HEK293 (cell line): ENCODE results near the gene ZNF771.

Experiments used
- CTCF ChIA-PET: fragments of 350-600 bp; formaldehyde crosslinking; extraction: SDS; loops from one replicate; lab custom pipeline; 2021; ENCODE audit warnings: antibody characterized with exemption; lab: Yijun Ruan, JAX
- POLR2A ChIA-PET: fragments of 300-600 bp; formaldehyde crosslinking; extraction: SDS; loops from one replicate; lab custom pipeline; 2020; ENCODE audit warnings: antibody characterized with exemption, inconsistent platforms; lab: Yijun Ruan, JAX
- H3K27ac ChIP-seq: fragments of 200-500 bp; sonication (Bioruptor generic); 2 replicates; pipeline ENCODE4 v1.5.1; 2014; ENCODE audit warnings: low read depth, low read length, control low read depth, inconsistent platforms; ENCODE audit errors: extremely low read depth
- H3K36me3 ChIP-seq, 2 experiments: fragments of 200-500 bp in 1 of 2; sonication (Bioruptor generic) in 1 of 2; 1 replicate in 1 of 2; 2 replicates in 1 of 2; pipeline ENCODE4 v1.5.1; 2014 to 2017; ENCODE audit warnings: inconsistent platforms in 2 of 2, low read length in 2 of 2; ENCODE audit not compliant: control insufficient read depth in 2 of 2, insufficient read depth in 1 of 2
- H3K4me1 ChIP-seq: fragments of 200-500 bp; sonication (Bioruptor generic); 2 replicates; pipeline ENCODE4 v1.5.1; 2014; ENCODE audit warnings: mild to moderate bottlenecking, low read length, inconsistent platforms; ENCODE audit not compliant: control insufficient read depth, insufficient read depth
- H3K4me3 ChIP-seq: 2 replicates; pipeline ENCODE4 v1.5.1; 2011; ENCODE audit warnings: low read depth, mild to moderate bottlenecking, control low read depth, low read length, moderate library complexity
- H3K9me3 ChIP-seq: fragments of 200-500 bp; sonication (Bioruptor generic); 2 replicates; pipeline ENCODE4 v1.5.1; 2014; ENCODE audit warnings: low read depth, low read length, inconsistent platforms; ENCODE audit not compliant: control insufficient read depth, insufficient read depth
- HOXC10 ChIP-seq: sonication (generic); formaldehyde crosslinking; IDR thresholded peaks from 2 replicates; pipeline ENCODE4 v1.8.1; 2023; ENCODE audit warnings: mild to moderate bottlenecking, missing genetic modification reagents
- KLF1 ChIP-seq: fragments of 450-650 bp; formaldehyde crosslinking; IDR thresholded peaks from 2 replicates; pipeline ENCODE4 v1.5.1; 2016; ENCODE audit warnings: missing biosample characterization, missing genetic modification characterization
- PRDM1 ChIP-seq: fragments of 450-650 bp; formaldehyde crosslinking; IDR thresholded peaks from 2 replicates; pipeline ENCODE4; 2016; ENCODE audit warnings: missing biosample characterization, missing genetic modification characterization
- ZFHX2 ChIP-seq: fragments of 450-650 bp; formaldehyde crosslinking; conservative IDR thresholded peaks from 2 replicates; pipeline ENCODE4 v1.5.1; 2016; ENCODE audit warnings: missing biosample characterization, missing genetic modification characterization
- ZFP41 ChIP-seq: fragments of 450-650 bp; formaldehyde crosslinking; IDR thresholded peaks from 2 replicates; pipeline ENCODE4 v1.5.1; 2016; ENCODE audit warnings: missing biosample characterization, missing genetic modification characterization, borderline replicate concordance
- ZNF292 ChIP-seq: fragments of 450-650 bp; formaldehyde crosslinking; IDR thresholded peaks from 2 replicates; pipeline ENCODE4 v1.5.1; 2016; ENCODE audit warnings: low read depth, missing biosample characterization, missing genetic modification characterization, borderline replicate concordance
- ZNF311 ChIP-seq: fragments of 450-650 bp; formaldehyde crosslinking; IDR thresholded peaks from 2 replicates; pipeline ENCODE4 v1.5.1; 2017; ENCODE audit warnings: missing biosample characterization, missing genetic modification characterization, borderline replicate concordance
- ZNF37A ChIP-seq: fragments of 450-650 bp; IDR thresholded peaks from 2 replicates; pipeline ENCODE4 v1.5.1; 2018; ENCODE audit warnings: missing biosample characterization, missing genetic modification characterization
- ZNF501 ChIP-seq: fragments of 450-650 bp; formaldehyde crosslinking; IDR thresholded peaks from 2 replicates; pipeline ENCODE4 v1.5.1; 2016; ENCODE audit warnings: missing biosample characterization, missing genetic modification characterization
- ZNF544 ChIP-seq: fragments of 450-650 bp; formaldehyde crosslinking; IDR thresholded peaks from 2 replicates; pipeline ENCODE4 v1.5.0; 2017; ENCODE audit warnings: missing biosample characterization, missing genetic modification characterization
- ZNF555 ChIP-seq: fragments of 450-650 bp; formaldehyde crosslinking; conservative IDR thresholded peaks from 2 replicates; pipeline ENCODE4 v1.5.1; 2017; ENCODE audit warnings: missing biosample characterization, mild to moderate bottlenecking, missing genetic modification characterization, inconsistent platforms
- ZNF610 ChIP-seq: fragments of 450-650 bp; formaldehyde crosslinking; IDR thresholded peaks from 2 replicates; pipeline ENCODE4 v1.5.1; 2016; ENCODE audit warnings: missing biosample characterization, missing genetic modification characterization, borderline replicate concordance
- ZNF624 ChIP-seq: fragments of 450-650 bp; formaldehyde crosslinking; IDR thresholded peaks from 2 replicates; pipeline ENCODE4 v1.5.1; 2017; ENCODE audit warnings: missing biosample characterization, missing genetic modification characterization
- ZNF664 ChIP-seq: fragments of 450-650 bp; formaldehyde crosslinking; IDR thresholded peaks from 2 replicates; pipeline ENCODE4 v1.5.1; 2016; ENCODE audit warnings: missing biosample characterization, missing genetic modification characterization
- ZNF785 ChIP-seq: fragments of 450-650 bp; formaldehyde crosslinking; IDR thresholded peaks from 2 replicates; pipeline ENCODE4 v1.5.1; 2016; ENCODE audit warnings: missing biosample characterization, missing genetic modification characterization
- ZSCAN30 ChIP-seq: fragments of 450-650 bp; IDR thresholded peaks from 2 replicates; pipeline ENCODE4 v1.5.1; 2018; ENCODE audit warnings: missing biosample characterization, mild to moderate bottlenecking, missing genetic modification characterization, moderate library complexity
- ZXDB ChIP-seq: fragments of 450-650 bp; formaldehyde crosslinking; IDR thresholded peaks from 2 replicates; pipeline ENCODE4 v1.5.1; 2016; ENCODE audit warnings: missing biosample characterization, missing genetic modification characterization
- TF ChIP-seq, protein P1 (sequence below): fragments of 450-650 bp; IDR thresholded peaks from 2 replicates; pipeline ENCODE4 v1.5.1; 2018; ENCODE audit warnings: missing biosample characterization, missing genetic modification characterization
- TF ChIP-seq, protein P2 (sequence below): fragments of 450-650 bp; formaldehyde crosslinking; IDR thresholded peaks from 2 replicates; pipeline ENCODE4 v1.5.1; 2016; ENCODE audit warnings: missing biosample characterization, missing genetic modification characterization
- TF ChIP-seq, protein P3 (sequence below): fragments of 450-650 bp; formaldehyde crosslinking; IDR thresholded peaks from 2 replicates; pipeline ENCODE4 v1.5.0; 2017; ENCODE audit warnings: missing biosample characterization, missing genetic modification characterization, borderline replicate concordance
- TF ChIP-seq, protein P4 (sequence below): fragments of 450-650 bp; formaldehyde crosslinking; IDR thresholded peaks from 2 replicates; pipeline ENCODE4 v1.5.1; 2016; ENCODE audit warnings: missing biosample characterization, missing genetic modification characterization

The ZNF771 gene

DNA sequence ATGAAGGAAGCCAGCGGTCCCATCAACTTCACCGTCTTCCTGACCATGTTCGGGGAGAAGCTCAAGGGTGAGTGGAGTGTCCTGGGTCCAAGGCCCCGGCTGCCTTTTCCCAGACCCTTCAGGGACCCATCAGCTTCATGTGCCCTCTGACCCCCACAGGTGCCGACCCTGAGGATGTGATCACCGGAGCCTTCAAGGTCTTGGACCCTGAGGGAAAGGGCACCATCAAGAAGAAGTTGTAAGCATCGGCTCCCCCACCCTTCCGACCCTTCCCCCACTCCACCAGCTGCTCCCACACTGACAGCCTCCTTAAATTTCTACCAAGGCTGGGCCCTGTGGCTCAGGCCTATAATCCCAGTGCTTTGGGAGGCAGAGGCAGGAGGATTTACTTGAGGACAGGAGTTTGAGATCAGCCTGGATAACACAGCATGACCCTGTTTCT is 30.9 kb upstream of the ZNF771 start:
- ChIA-PET POLR2A (interaction anchor here (1.0 to 3.2 kb wide), 2 partner anchors 19 to 33 kb away, joined by 3 to 19 read pairs; partner anchors contain the start of gene ZNF48), CTCF (interaction anchor here (0.6 kb wide), 1 partner anchor 36 kb away, joined by 3 read pairs; no protein-coding TSS in a partner anchor)
- H3K9me3 ChIP-seq: no peaks in the 10 kb centered on the region
- H3K4me3 ChIP-seq: no peak overlapping the region
- peaks cover 0 to 8% of the 10 kb centered on the region in 2 experiments; a peak in 1 of 3 replicates for H3K36me3 ChIP-seq
- H3K27ac ChIP-seq: peak overlapping the region; percentile 28
- H3K4me1 ChIP-seq: peaks cover 5% of the 10 kb centered on the region
- TF ChIP-seq ZNF664 (tag by site-specific recombination) (no peak), PRDM1 (tag by site-specific recombination) (no peak), ZNF544 (tag by site-specific recombination) (no peak), ZNF785 (tag by site-specific recombination) (no peak), ZFHX2 (no peak), ZNF37A (tag by site-specific recombination) (no peak), ZFP41 (tag by site-specific recombination) (no peak), ZNF624 (tag by site-specific recombination) (no peak)
- TF ChIP-seq, protein P1, sequence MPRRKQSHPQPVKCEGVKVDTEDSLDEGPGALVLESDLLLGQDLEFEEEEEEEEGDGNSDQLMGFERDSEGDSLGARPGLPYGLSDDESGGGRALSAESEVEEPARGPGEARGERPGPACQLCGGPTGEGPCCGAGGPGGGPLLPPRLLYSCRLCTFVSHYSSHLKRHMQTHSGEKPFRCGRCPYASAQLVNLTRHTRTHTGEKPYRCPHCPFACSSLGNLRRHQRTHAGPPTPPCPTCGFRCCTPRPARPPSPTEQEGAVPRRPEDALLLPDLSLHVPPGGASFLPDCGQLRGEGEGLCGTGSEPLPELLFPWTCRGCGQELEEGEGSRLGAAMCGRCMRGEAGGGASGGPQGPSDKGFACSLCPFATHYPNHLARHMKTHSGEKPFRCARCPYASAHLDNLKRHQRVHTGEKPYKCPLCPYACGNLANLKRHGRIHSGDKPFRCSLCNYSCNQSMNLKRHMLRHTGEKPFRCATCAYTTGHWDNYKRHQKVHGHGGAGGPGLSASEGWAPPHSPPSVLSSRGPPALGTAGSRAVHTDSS (tag by site-specific recombination): no peak
- TF ChIP-seq, protein P2, sequence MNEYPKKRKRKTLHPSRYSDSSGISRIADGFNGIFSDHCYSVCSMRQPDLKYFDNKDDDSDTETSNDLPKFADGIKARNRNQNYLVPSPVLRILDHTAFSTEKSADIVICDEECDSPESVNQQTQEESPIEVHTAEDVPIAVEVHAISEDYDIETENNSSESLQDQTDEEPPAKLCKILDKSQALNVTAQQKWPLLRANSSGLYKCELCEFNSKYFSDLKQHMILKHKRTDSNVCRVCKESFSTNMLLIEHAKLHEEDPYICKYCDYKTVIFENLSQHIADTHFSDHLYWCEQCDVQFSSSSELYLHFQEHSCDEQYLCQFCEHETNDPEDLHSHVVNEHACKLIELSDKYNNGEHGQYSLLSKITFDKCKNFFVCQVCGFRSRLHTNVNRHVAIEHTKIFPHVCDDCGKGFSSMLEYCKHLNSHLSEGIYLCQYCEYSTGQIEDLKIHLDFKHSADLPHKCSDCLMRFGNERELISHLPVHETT (tag by site-specific recombination): no peak
- TF ChIP-seq, protein P3, sequence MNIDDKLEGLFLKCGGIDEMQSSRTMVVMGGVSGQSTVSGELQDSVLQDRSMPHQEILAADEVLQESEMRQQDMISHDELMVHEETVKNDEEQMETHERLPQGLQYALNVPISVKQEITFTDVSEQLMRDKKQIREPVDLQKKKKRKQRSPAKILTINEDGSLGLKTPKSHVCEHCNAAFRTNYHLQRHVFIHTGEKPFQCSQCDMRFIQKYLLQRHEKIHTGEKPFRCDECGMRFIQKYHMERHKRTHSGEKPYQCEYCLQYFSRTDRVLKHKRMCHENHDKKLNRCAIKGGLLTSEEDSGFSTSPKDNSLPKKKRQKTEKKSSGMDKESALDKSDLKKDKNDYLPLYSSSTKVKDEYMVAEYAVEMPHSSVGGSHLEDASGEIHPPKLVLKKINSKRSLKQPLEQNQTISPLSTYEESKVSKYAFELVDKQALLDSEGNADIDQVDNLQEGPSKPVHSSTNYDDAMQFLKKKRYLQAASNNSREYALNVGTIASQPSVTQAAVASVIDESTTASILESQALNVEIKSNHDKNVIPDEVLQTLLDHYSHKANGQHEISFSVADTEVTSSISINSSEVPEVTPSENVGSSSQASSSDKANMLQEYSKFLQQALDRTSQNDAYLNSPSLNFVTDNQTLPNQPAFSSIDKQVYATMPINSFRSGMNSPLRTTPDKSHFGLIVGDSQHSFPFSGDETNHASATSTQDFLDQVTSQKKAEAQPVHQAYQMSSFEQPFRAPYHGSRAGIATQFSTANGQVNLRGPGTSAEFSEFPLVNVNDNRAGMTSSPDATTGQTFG (tag by site-specific recombination): no peak

DNA sequence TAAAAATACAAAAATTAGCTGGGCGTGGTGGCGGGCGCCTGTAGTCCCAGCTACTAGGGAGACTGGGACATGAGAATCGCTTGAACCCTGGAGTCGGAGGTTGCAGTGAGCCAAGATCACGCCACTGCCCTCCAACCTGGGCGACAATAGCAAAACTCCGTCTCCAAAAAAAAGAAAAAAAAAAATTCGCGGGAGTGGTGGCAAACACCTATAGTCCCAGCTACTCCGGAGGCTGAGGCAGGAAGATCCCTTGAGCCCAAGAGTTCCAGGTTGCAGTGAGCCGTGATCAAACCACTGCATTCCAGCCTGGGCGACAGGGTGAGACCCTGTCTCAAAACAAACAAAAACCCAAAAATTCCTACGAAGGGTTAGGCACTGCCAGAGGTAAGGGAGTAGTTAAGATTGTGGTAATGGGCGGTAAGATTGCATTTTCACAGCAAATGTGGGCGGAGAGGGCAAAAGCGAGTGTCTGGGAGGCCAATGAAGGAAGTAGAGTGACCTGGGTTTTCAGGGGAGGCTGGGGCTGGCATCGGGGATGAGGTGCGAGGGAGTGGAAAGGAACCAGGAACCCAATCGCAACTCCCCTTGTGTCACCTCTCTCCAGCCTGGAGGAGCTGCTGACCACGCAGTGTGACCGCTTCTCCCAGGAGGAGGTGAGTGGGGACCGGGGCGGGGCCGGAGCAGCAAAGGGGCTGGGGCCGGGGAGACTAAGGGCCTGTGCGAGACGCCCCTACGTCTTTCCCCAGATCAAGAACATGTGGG is 30.2 kb upstream of the ZNF771 start:
- peaks cover 0 to 8% of the 10 kb centered on the region in 2 experiments; a peak in 1 of 3 replicates for H3K36me3 ChIP-seq
- ChIA-PET CTCF (interaction anchor here (0.6 to 1.5 kb wide), 7 partner anchors 8 to 265 kb away, joined by 3 to 5 read pairs (median 3); partner anchors contain the start of gene ZNF48), POLR2A (interaction anchor here (0.6 to 3.2 kb wide), 9 partner anchors 8 to 404 kb away, joined by 3 to 19 read pairs (median 3); partner anchors contain the start of genes DCTPP1, TAOK2, ZNF48 and ZNF689)
- no peaks in the 10 kb centered on the region for H3K9me3 ChIP-seq
- peak overlapping the region; percentile 68 for H3K4me3 ChIP-seq
- H3K4me1 ChIP-seq: no peaks in the 10 kb centered on the region
- H3K27ac ChIP-seq: peak overlapping the region; percentile 97
- TF ChIP-seq KLF1 (tag by site-specific recombination) (no peak; the same call in 1 of the 2 replicates), ZNF292 (tag by site-specific recombination) (no peak; the same call in 1 of the 2 replicates), HOXC10 (CRISPR knock-in tag) (no peak; the same call in 1 of the 2 replicates), ZNF664 (tag by site-specific recombination) (no peak), ZSCAN30 (tag by site-specific recombination) (no peak), ZNF610 (tag by site-specific recombination) (no peak), ZNF501 (tag by site-specific recombination) (no peak), ZNF311 (no peak), ZNF555 (tag by site-specific recombination) (no peak), ZXDB (tag by site-specific recombination) (no peak)
- TF ChIP-seq, protein P4, sequence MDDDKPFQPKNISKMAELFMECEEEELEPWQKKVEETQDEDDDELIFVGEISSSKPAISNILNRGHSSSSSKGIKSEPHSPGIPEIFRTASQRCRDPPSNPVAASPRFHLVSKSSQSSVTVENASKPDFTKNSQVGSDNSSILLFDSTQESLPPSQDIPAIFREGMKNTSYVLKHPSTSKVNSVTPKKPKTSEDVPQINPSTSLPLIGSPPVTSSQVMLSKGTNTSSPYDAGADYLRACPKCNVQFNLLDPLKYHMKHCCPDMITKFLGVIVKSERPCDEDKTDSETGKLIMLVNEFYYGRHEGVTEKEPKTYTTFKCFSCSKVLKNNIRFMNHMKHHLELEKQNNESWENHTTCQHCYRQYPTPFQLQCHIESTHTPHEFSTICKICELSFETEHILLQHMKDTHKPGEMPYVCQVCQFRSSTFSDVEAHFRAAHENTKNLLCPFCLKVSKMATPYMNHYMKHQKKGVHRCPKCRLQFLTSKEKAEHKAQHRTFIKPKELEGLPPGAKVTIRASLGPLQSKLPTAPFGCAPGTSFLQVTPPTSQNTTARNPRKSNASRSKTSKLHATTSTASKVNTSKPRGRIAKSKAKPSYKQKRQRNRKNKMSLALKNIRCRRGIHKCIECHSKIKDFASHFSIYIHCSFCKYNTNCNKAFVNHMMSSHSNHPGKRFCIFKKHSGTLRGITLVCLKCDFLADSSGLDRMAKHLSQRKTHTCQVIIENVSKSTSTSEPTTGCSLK (tag by site-specific recombination): no peak
- TF ChIP-seq, protein P3 (tag by site-specific recombination): peak; percentile 55; the same call in 1 of the 2 replicates
